Skeletal muscle satellite cell (primary cell): Measurements from ENCODE around the gene PHACTR3.

ENCODE experiments used
- H3K27me3 ChIP-seq: 2 replicates; pipeline ENCODE4 v1.7.0; 2013; ENCODE audit warnings: low read length; ENCODE audit not compliant: control insufficient read depth, insufficient read depth
- H3K36me3 ChIP-seq: 2 replicates; pipeline ENCODE4 v1.7.0; 2013; ENCODE audit warnings: mild to moderate bottlenecking, control low read depth, low read length; ENCODE audit not compliant: insufficient read depth
- H3K4me1 ChIP-seq: 2 replicates; pipeline ENCODE4 v1.7.0; 2013; ENCODE audit warnings: low read length; ENCODE audit not compliant: control insufficient read depth, insufficient read depth
- H3K4me2 ChIP-seq: 2 replicates; pipeline ENCODE4 v1.7.0; 2013; ENCODE audit warnings: mild to moderate bottlenecking, low read length
- H3K4me3 ChIP-seq: 2 replicates; pipeline ENCODE4 v1.7.0; 2013; ENCODE audit warnings: low read length
- H3K9ac ChIP-seq: 2 replicates; pipeline ENCODE4 v1.7.0; 2013; ENCODE audit warnings: mild to moderate bottlenecking, low read depth, low read length, moderate library complexity
- H3K9me3 ChIP-seq: replicated peaks from 2 replicates; pipeline ENCODE4 v1.7.0; 2013; ENCODE audit warnings: mild to moderate bottlenecking, control low read depth, low read length

The PHACTR3 gene

DNA sequence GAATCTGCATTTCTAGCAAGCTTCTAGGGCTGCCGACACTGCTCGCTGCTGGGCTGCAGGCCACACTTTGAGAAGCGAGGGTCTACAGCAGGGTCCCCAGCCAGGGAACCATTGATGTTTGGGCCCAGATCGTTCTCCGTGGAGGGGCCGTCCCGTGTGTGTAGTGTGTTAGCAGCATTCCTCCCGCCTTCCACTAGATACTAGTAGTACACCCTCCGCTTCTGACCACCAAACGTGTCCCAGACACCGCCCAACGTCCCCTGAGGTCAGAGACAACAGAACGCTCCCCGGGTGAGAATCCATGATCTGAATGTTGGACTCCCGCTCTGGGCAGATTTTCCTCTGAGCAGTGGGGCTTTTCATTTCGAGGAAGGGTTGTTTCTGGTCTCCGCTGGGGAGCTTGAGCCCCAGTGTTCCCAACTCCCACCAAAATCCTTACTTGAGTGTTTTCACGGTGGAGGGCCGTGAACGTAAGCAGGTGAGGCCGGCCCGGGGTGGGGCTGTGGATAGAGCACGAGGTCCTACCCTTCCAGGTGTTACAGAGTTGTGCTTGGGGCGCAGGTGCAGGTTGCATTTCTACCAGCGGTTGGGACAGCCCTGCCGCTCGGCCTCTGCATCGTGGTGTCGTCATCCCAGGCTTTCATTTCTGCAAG is 204.5 kb downstream of the PHACTR3 start:
- Histone ChIP-seq H3K27me3 (no peaks in the 10 kb centered on the region), H3K4me3 (no peak overlapping the region)

GRCh38 chr20:59809630-59810448 is 205.5 kb downstream of the PHACTR3 start:
- Histone ChIP-seq H3K27me3 (no peaks in the 10 kb centered on the region), H3K9ac (no peak overlapping the region), H3K4me3 (no peak overlapping the region), H3K36me3 (no peaks in the 10 kb centered on the region), H3K9me3 (no peaks in the 10 kb centered on the region), H3K4me1 (no peaks in the 10 kb centered on the region), H3K4me2 (no peak overlapping the region)

More for the DNA sequence above, 204.5 kb downstream of the PHACTR3 start:
- no peak overlapping the region for H3K4me2 ChIP-seq
- H3K9ac ChIP-seq: no peak overlapping the region
- no peaks in the 10 kb centered on the region for H3K9me3 ChIP-seq
- no peaks in the 10 kb centered on the region for H3K4me1 ChIP-seq
- H3K36me3 ChIP-seq: no peaks in the 10 kb centered on the region

GRCh38 chr20:59810449-59811187 is 206.3 kb downstream of the PHACTR3 start:
- H3K9ac ChIP-seq: no peak overlapping the region
- H3K9me3 ChIP-seq: no peaks in the 10 kb centered on the region
- H3K4me3 ChIP-seq: no peak overlapping the region
- no peaks in the 10 kb centered on the region for H3K36me3 ChIP-seq
- H3K27me3 ChIP-seq: no peaks in the 10 kb centered on the region
- no peaks in the 10 kb centered on the region for H3K4me1 ChIP-seq
- H3K4me2 ChIP-seq: no peak overlapping the region

GRCh38 chr20:59811681-59812171 is 207.4 kb downstream of the PHACTR3 start:
- Histone ChIP-seq H3K4me3 (no peak overlapping the region), H3K36me3 (no peaks in the 10 kb centered on the region)

DNA sequence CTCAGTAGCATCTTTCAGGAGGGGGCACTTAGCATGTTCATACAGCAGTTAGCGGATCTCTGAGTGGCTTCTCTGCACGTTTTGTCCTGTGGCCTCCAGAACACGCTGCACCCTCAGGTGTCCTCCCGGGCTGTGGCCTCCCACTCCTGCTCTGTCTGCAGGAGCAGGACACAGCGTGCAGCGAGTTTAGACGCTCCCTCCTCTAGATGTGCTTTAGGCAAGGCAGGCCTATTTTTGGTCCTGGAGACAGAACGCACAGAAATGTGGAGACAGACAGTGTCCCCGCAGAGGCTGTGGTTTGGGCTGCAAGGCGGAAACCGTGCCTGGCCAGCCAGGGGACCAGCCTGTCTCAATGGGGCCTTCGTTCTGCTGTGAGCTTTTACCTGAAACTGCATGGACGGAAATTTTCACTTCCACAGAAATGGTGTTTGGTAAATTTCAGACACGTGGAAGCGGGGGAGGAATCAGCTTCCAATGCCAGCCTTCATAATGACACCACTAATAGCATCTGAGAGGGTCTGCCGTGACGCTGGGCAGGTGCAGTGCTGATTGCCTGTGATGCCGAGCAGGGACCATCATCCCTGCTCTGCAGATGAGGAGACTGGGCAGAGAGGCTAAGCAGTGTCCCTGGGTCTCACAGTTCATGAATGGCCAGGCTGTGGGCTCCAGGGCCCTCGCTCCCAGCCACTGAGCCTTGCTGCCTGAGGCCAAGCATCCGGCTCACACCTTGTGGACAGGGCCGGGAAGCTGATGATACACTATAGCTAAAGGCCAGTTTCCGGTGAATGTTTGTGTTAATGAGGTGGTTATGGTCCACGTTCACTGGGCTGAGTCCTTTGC is 208.2 kb downstream of the PHACTR3 start:
- Histone ChIP-seq H3K4me1 (no peaks in the 10 kb centered on the region), H3K36me3 (no peaks in the 10 kb centered on the region), H3K9ac (no peak overlapping the region), H3K4me2 (no peak overlapping the region), H3K9me3 (no peaks in the 10 kb centered on the region), H3K27me3 (no peaks in the 10 kb centered on the region), H3K4me3 (no peak overlapping the region)

More at GRCh38 chr20:59811681-59812171, 207.4 kb downstream of the PHACTR3 start:
- H3K9me3 ChIP-seq: no peaks in the 10 kb centered on the region
- H3K27me3 ChIP-seq: no peaks in the 10 kb centered on the region
- H3K4me1 ChIP-seq: no peaks in the 10 kb centered on the region
- H3K4me2 ChIP-seq: no peak overlapping the region
- no peak overlapping the region for H3K9ac ChIP-seq

GRCh38 chr20:59813126-59813947 is 209.0 kb downstream of the PHACTR3 start:
- Histone ChIP-seq H3K36me3 (no peaks in the 10 kb centered on the region), H3K4me3 (no peak overlapping the region), H3K4me2 (no peak overlapping the region), H3K4me1 (no peaks in the 10 kb centered on the region), H3K9ac (no peak overlapping the region), H3K27me3 (no peaks in the 10 kb centered on the region), H3K9me3 (no peaks in the 10 kb centered on the region)

GRCh38 chr20:59813948-59814839 is 209.9 kb downstream of the PHACTR3 start:
- Histone ChIP-seq H3K9ac (no peak overlapping the region), H3K9me3 (no peaks in the 10 kb centered on the region), H3K27me3 (no peaks in the 10 kb centered on the region), H3K4me2 (no peak overlapping the region), H3K36me3 (no peaks in the 10 kb centered on the region), H3K4me1 (no peaks in the 10 kb centered on the region), H3K4me3 (no peak overlapping the region)

GRCh38 chr20:59814840-59815340 is 210.6 kb downstream of the PHACTR3 start:
- no peak overlapping the region for H3K4me2 ChIP-seq
- no peaks in the 10 kb centered on the region for H3K4me1 ChIP-seq
- no peak overlapping the region for H3K4me3 ChIP-seq
- H3K9me3 ChIP-seq: no peaks in the 10 kb centered on the region
- H3K9ac ChIP-seq: no peak overlapping the region
- no peaks in the 10 kb centered on the region for H3K27me3 ChIP-seq
- no peaks in the 10 kb centered on the region for H3K36me3 ChIP-seq

DNA sequence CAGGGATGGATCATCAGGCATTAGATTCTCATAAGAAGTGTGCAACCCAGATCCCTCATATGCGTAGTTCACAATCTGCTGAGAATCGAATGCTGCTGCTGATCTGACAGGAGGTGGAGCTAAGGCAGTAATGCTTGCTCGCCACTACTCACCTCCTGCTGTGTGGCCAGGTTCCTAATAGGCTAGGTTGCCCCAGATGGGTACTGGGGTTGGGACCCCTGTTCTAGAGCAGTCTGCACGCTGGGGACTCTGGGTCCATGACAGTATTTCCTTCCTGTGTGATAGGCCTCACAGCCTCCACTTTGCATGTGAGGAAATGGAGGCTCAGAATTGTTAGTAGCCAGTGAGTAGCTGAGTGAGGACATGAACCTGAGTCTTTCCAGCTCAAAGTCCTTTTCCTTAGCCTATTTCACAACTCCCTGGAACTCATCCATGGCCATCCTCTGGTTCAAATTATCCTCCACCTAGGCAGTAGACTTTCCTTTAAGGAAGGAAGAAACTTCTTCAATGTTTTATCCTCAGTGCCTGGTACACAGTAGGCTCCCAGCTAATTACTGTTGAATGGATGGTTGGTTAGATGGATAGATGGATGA is 211.9 kb downstream of the PHACTR3 start:
- Histone ChIP-seq H3K4me2 (no peak overlapping the region), H3K9me3 (no peaks in the 10 kb centered on the region), H3K27me3 (no peaks in the 10 kb centered on the region), H3K4me1 (no peaks in the 10 kb centered on the region), H3K9ac (no peak overlapping the region), H3K4me3 (no peak overlapping the region), H3K36me3 (no peaks in the 10 kb centered on the region)
